IMR-90 (cell line): ENCODE data around the gene NSUN6.

Experiments used
- CTCF ChIP-seq: conservative IDR thresholded peaks from 2 replicates; pipeline ENCODE4 v1.5.1; 2012; ENCODE audit warnings: mild to moderate bottlenecking, low read depth, low read length, improper control_type of control experiment
- RFX5 ChIP-seq: IDR thresholded peaks from 2 replicates; pipeline ENCODE4 v1.8.0; 2012; ENCODE audit warnings: low read depth, mild to moderate bottlenecking, low read length, moderate library complexity
- TF ChIP-seq, protein P1 (sequence below): fragments of 150-350 bp; IDR thresholded peaks from 2 replicates; pipeline ENCODE4 v1.6.1; 2017; ENCODE audit warnings: mild to moderate bottlenecking, antibody characterized with exemption, low read length, low read depth

GRCh38 chr10:18577823-18578685, 73.3 kb downstream of the NSUN6 start:
- TF ChIP-seq, protein P1, sequence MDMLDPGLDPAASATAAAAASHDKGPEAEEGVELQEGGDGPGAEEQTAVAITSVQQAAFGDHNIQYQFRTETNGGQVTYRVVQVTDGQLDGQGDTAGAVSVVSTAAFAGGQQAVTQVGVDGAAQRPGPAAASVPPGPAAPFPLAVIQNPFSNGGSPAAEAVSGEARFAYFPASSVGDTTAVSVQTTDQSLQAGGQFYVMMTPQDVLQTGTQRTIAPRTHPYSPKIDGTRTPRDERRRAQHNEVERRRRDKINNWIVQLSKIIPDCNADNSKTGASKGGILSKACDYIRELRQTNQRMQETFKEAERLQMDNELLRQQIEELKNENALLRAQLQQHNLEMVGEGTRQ, result no peak
- TF ChIP-seq CTCF, result no peak
- no peak for TF ChIP-seq RFX5
